Nephron progenitor cell (in vitro differentiated cells): ENCODE data around the gene KDM4B.

Experiments used
- DNase-seq: peaks from one replicate; pipeline ENCODE4 v3.0.0; 2021
- H3K27ac Mint-ChIP-seq: 2 replicates; pipeline ENCODE4 v1.8.0; 2021; ENCODE audit warnings: mild to moderate bottlenecking, moderate library complexity, mixed read lengths
- H3K27me3 Mint-ChIP-seq: 2 replicates; pipeline ENCODE4 v1.8.0; 2021; ENCODE audit warnings: mild to moderate bottlenecking, low read depth, mixed read lengths; ENCODE audit not compliant: poor library complexity
- H3K36me3 Mint-ChIP-seq: 2 replicates; pipeline ENCODE4 v1.8.0; 2021; ENCODE audit warnings: low read depth, mixed read lengths
- H3K4me1 Mint-ChIP-seq: 2 replicates; pipeline ENCODE4 v1.8.0; 2021; ENCODE audit warnings: mixed read lengths
- H3K4me3 Mint-ChIP-seq: 2 replicates; pipeline ENCODE4 v1.8.0; 2021; ENCODE audit warnings: mild to moderate bottlenecking, moderate library complexity, mixed read lengths
- H3K9me3 Mint-ChIP-seq: 2 replicates; pipeline ENCODE4 v1.8.0; 2021; ENCODE audit warnings: mild to moderate bottlenecking, moderate library complexity, mixed read lengths
- TF ChIP-seq, protein P1 (sequence below): fragments of 200-600 bp; sonication (generic); IDR thresholded peaks from 2 replicates; pipeline ENCODE4 v1.5.0; 2021; ENCODE audit warnings: antibody characterized with exemption

Gene KDM4B

DNA sequence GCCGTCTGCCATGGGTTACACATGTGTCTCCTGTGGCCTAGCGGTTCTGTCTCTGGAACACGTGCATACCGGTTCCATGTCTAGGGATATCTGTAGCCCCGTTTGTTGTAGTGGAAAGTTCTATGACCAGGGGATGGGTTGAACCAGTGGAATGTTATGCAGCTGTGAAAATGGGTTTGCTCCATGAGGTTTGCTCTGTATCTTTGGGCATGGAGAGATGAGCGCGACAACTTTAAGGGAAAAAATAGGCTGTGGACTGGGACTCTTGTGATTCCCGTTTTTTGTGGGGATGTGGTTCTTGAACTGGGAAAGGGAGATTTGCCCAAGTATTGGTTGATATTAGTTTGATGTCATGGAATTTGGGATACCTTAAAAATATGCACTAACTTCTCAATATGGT lies 120.4 kb downstream of the KDM4B start:
- no peak for DNase-seq
- TF ChIP-seq, protein P1, sequence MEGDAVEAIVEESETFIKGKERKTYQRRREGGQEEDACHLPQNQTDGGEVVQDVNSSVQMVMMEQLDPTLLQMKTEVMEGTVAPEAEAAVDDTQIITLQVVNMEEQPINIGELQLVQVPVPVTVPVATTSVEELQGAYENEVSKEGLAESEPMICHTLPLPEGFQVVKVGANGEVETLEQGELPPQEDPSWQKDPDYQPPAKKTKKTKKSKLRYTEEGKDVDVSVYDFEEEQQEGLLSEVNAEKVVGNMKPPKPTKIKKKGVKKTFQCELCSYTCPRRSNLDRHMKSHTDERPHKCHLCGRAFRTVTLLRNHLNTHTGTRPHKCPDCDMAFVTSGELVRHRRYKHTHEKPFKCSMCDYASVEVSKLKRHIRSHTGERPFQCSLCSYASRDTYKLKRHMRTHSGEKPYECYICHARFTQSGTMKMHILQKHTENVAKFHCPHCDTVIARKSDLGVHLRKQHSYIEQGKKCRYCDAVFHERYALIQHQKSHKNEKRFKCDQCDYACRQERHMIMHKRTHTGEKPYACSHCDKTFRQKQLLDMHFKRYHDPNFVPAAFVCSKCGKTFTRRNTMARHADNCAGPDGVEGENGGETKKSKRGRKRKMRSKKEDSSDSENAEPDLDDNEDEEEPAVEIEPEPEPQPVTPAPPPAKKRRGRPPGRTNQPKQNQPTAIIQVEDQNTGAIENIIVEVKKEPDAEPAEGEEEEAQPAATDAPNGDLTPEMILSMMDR = no peak
- Mint-ChIP-seq H3K9me3 (no peaks in the 10 kb centered on the region), H3K4me1 (peaks cover 88% of the 10 kb centered on the region), H3K27ac (peak overlapping the region; percentile 82), H3K27me3 (no peaks in the 10 kb centered on the region), H3K36me3 (peaks cover 14% of the 10 kb centered on the region), H3K4me3 (peak overlapping the region; percentile 18)

DNA sequence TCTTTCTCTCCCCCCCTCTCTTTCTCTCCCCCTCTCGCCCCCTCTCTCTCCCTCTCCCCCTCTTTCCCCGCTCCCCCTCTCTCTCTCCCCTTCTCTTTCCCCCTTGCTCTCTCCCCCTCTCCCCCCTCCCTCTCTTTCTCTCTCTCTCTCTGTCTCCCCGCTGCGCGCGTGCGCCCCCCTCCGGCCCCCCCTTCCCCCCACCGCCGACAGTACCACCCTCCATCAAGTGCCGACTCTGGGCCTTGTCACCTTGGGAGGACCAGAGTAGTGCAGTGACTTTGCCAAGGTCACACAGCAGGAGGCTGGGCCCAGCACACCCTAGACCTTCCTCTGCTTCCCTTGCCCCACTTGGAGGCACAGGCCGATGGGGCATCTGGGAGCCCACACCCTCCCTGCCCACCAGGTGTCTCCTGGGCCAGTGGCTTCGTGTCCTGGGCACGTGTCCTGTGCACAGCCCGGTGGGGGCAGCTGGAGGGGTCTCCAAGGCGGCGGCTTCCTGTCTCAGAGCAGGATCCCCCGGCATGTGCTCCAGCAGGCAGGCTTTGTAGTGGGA lies 121.6 kb downstream of the KDM4B start:
- H3K4me3 Mint-ChIP-seq = peak overlapping the region; percentile 58
- no peaks in the 10 kb centered on the region for H3K9me3 Mint-ChIP-seq
- no peaks in the 10 kb centered on the region for H3K27me3 Mint-ChIP-seq
- H3K4me1 Mint-ChIP-seq = peaks cover 84% of the 10 kb centered on the region
- TF ChIP-seq, protein P1 = no peak
- peak overlapping the region; percentile 97 for H3K27ac Mint-ChIP-seq
- peaks cover 11% of the 10 kb centered on the region for H3K36me3 Mint-ChIP-seq
- no peak for DNase-seq

DNA sequence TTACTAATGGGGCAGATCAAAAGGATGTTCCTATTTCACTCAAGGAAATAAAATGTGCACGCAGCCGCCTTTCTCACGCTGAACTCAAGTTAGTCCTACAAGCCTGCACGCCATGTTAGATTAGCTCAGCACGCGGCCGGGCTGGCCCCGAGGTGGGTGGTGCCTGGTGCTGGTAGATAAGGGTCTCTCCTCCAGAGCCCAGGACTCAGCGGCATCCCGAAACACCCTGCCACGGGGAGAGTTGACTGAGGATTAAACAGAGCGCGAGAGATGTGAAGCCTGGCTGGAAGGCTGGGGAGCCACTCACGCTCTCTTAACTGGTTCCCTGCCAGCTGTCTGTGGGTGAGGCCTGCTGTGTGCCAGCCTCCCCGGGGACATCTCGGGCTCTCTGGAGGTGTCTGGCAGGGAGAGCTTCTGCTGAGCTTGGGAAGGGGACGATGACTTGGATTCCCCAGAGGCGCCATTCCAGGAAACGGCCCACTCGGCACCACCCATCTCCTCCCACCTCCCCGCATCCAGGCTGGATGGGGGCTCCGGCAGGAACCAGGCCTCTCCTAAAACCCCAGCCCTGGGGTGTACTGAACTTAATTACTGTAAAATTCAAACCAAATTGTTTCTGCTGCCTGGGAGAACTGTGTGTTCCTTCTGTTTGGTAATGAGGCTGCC lies 122.2 kb downstream of the KDM4B start:
- peaks cover 78% of the 10 kb centered on the region for H3K4me1 Mint-ChIP-seq
- H3K27ac Mint-ChIP-seq = peak overlapping the region; percentile 97
- no peaks in the 10 kb centered on the region for H3K27me3 Mint-ChIP-seq
- H3K36me3 Mint-ChIP-seq = peaks cover 15% of the 10 kb centered on the region
- TF ChIP-seq, protein P1 = no peak
- DNase-seq = peak; percentile 35
- H3K4me3 Mint-ChIP-seq = peak overlapping the region; percentile 58
- no peaks in the 10 kb centered on the region for H3K9me3 Mint-ChIP-seq

DNA sequence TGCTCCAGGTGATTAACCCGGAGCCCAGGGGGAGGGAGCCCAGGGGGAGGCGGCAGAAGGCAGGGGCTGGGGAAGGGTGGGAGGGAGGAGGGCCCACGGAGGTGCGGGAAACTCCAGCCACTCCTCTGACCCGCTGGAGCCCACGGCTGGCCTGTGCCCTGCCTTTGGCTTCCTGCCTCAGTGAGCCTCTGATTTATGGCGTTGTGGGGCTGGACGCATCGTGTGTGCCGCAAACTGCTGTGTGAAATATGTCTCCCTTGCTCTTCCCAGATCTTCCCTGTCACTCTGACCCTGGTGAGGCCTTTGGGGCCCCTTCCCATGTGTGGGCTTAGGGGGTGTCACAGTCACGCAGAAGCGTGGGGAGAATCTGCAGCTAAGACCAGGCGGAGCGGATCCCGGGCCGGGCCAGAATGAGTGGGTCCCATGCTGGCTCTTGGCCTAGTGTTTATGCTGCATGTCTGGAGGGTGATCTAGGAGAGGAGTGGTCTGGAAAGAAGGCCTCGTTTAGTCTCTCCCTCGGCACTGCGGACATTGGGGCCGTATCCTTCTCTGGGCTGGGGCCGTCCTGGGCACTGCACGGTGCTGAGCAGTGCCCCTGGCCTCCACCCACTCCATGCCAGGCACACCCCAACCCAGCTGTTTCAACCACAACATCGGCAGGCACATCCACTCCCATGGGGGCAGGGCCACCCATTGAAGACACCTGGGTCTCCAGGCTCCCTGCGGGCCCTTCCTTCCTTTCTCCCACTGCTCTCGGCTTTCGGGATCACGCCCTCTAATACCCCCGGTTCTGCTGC lies 123.0 kb downstream of the KDM4B start:
- Mint-ChIP-seq H3K27me3 (no peaks in the 10 kb centered on the region), H3K9me3 (peaks cover 3% of the 10 kb centered on the region), H3K4me1 (peaks cover 73% of the 10 kb centered on the region), H3K27ac (peak overlapping the region; percentile 97), H3K4me3 (peak overlapping the region; percentile 45), H3K36me3 (peaks cover 18% of the 10 kb centered on the region)
- TF ChIP-seq, protein P1 = no peak
- peak; percentile 65 for DNase-seq

DNA sequence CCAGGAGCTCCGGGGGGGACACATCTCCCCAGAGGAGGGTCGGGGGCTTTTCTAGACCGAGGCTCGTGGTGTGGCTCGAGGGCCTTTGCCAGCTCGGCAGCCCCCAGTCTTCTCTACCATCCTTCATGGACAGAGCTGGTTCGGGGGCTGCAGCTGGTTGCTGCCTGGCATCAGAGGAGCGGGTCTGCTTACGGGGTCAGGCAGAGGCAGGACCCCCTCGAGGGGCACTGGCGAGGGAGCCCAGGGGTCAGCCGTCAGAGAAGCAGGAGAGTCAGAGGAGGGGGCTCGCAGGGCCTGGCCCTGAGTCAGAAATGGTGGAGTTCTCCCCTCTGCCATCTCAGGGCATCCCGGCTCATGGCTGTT lies 123.5 kb downstream of the KDM4B start:
- H3K27ac Mint-ChIP-seq = no peak overlapping the region
- peaks cover 67% of the 10 kb centered on the region for H3K4me1 Mint-ChIP-seq
- peaks cover 6% of the 10 kb centered on the region for H3K9me3 Mint-ChIP-seq
- no peaks in the 10 kb centered on the region for H3K27me3 Mint-ChIP-seq
- no peak overlapping the region for H3K4me3 Mint-ChIP-seq
- H3K36me3 Mint-ChIP-seq = peaks cover 24% of the 10 kb centered on the region
- TF ChIP-seq, protein P1 = no peak
- DNase-seq = no peak
